SK-N-MC (cell line): ENCODE measurements around the gene TSTD2.

ENCODE experiments used
- DNase-seq: peaks from one replicate; pipeline ENCODE4 v3.0.0-alpha.2; 2011; ENCODE audit warnings: low read depth, low spot score
- H3K27ac ChIP-seq: fragments of 200-600 bp; sonication (generic); 2 replicates; pipeline ENCODE4 v1.5.1; 2016; ENCODE audit warnings: mixed run types
- H3K36me3 ChIP-seq: fragments of 200-600 bp; sonication (generic); 2 replicates; pipeline ENCODE4 v1.6.1; 2017; ENCODE audit warnings: antibody characterized with exemption, low read length, mixed read lengths; ENCODE audit not compliant: insufficient read depth
- H3K4me3 ChIP-seq: fragments of 200-600 bp; sonication (generic); 2 replicates; pipeline ENCODE4 v1.5.1; 2016
- H3K9ac ChIP-seq: fragments of 200-600 bp; sonication (generic); 2 replicates; pipeline ENCODE4 v1.8.0; 2017; ENCODE audit warnings: mixed run types, mixed read lengths; ENCODE audit not compliant: insufficient read length
- H3K9me3 ChIP-seq: fragments of 200-600 bp; sonication (generic); 2 replicates; pipeline ENCODE4 v1.6.1; 2017; ENCODE audit warnings: low read depth, mild to moderate bottlenecking, antibody characterized with exemption, low read length, moderate library complexity, mixed read lengths
- EZH2 ChIP-seq: fragments of 200-600 bp; sonication (generic); IDR thresholded peaks from one replicate; pipeline ENCODE4 v1.6.1; 2017; ENCODE audit warnings: antibody characterized with exemption
- FOXP2 ChIP-seq: optimal IDR thresholded peaks from 2 replicates; pipeline ENCODE3; 2011; ENCODE audit warnings: mild to moderate bottlenecking, moderate library complexity; ENCODE audit not compliant: insufficient read depth; ENCODE audit errors: extremely low read length, control extremely low read depth
- POLR2AphosphoS5 ChIP-seq: IDR thresholded peaks from 2 replicates; pipeline ENCODE4 v1.6.1; 2012; ENCODE audit warnings: mild to moderate bottlenecking, low read depth, low read length, borderline replicate concordance

TSTD2 gene

DNA sequence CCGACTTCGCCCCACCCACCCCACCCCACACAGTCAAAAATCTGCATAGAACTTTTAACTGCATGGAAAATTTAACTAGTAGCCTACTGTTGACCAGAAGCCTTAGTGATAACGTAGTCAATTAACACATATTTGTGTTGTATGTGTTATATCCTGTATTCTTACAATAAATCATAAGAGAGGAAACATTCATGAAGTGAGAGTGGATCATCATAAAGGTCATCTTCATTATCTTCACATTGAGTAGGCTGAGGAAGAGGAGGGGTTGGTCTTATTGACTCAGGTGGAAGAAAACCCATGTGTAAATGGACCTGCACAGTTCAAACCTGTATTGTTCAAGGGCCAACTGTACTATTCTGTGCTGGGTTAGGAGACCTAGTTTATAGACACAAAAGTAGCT, 32.6 kb upstream of the TSTD2 start:
- Histone ChIP-seq H3K9ac (no peak overlapping the region), H3K4me3 (no peak overlapping the region), H3K36me3 (peaks cover 97% of the 10 kb centered on the region), H3K9me3 (no peaks in the 10 kb centered on the region), H3K27ac (no peak overlapping the region)
- no peak for DNase-seq
- TF ChIP-seq FOXP2 (no peak), POLR2AphosphoS5 (no peak), EZH2 (no peak)

DNA sequence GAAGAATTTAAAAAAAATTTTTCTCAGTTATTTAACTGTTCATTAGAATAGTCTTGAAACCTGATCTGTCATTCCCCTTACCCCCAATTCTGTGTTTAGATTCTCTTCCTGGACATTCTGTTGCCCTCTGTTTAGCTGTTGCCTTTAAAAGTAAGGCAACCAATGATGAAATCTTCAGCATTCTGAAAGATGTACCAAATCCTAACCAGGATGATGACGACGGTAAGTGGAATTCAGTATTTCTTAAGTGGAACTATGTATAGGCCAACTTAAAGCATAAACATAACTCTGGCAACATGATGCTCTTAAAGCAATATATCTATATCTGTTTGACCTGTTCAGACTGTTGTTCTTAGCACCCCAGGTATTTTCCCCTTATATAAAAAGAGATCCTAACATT, 27.7 kb upstream of the TSTD2 start:
- no peak for DNase-seq
- peaks cover 96% of the 10 kb centered on the region for H3K36me3 ChIP-seq
- TF ChIP-seq POLR2AphosphoS5 (no peak), EZH2 (no peak), FOXP2 (no peak)
- no peak overlapping the region for H3K4me3 ChIP-seq
- no peak overlapping the region for H3K9ac ChIP-seq
- no peak overlapping the region for H3K27ac ChIP-seq
- H3K9me3 ChIP-seq, result no peaks in the 10 kb centered on the region

DNA sequence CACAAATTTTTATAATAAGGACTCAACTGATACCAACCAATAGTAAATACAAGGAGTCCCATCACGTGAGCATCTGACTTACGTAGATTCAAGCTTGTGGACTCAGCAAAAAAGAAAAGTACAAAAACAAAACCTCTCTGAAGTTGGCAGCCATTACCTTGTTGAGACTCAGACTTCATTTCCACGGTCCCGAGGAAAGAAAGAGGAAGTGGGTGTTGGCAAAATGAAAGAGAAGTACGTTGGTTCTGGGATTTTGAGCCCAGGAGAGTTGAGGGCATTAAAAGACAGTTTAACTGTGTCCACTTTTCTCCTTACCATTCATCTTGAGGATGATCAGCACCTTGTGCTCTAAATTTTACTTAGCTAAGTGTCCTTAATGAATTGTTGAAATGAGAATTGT, 27.2 kb upstream of the TSTD2 start:
- no peak overlapping the region for H3K27ac ChIP-seq
- H3K9me3 ChIP-seq, result no peaks in the 10 kb centered on the region
- no peak overlapping the region for H3K4me3 ChIP-seq
- H3K36me3 ChIP-seq, result peaks cover 97% of the 10 kb centered on the region
- DNase-seq, result no peak
- TF ChIP-seq EZH2, result no peak
- TF ChIP-seq POLR2AphosphoS5, result no peak
- TF ChIP-seq FOXP2, result no peak
- H3K9ac ChIP-seq, result no peak overlapping the region

DNA sequence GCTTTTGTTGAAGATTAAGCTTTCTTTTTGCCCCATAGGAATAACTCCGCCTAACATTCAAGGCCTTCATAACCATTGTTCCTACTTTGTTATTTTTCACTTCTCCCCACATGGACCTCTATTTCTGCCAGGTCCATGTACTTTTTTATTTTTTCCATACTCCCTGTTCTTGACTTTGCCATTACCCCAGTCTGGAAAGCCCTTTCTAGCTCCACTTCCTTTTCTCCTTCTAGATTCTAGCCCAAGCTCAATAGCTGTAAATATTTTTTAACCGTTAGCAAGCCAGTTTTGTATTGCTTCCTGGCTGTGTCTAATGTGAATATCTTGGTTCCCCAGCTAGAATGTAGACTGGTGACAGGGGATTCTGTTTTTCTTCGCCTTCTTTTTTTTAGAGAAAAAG, 26.6 kb upstream of the TSTD2 start:
- no peak for DNase-seq
- TF ChIP-seq POLR2AphosphoS5 (no peak), EZH2 (no peak), FOXP2 (no peak)
- no peak overlapping the region for H3K4me3 ChIP-seq
- peaks cover 97% of the 10 kb centered on the region for H3K36me3 ChIP-seq
- H3K27ac ChIP-seq, result no peak overlapping the region
- no peaks in the 10 kb centered on the region for H3K9me3 ChIP-seq
- no peak overlapping the region for H3K9ac ChIP-seq

- no peak overlapping the region for H3K4me3 ChIP-seq
- no peak overlapping the region for H3K27ac ChIP-seq
- TF ChIP-seq POLR2AphosphoS5, result no peak
- TF ChIP-seq EZH2, result no peak
- TF ChIP-seq FOXP2, result no peak
- no peak for DNase-seq
- peaks cover 97% of the 10 kb centered on the region for H3K36me3 ChIP-seq
- no peaks in the 10 kb centered on the region for H3K9me3 ChIP-seq
- H3K9ac ChIP-seq, result no peak overlapping the region
Measured at GRCh38 chr9:97658707-97659106, 25.5 kb upstream of the TSTD2 start.

- H3K36me3 ChIP-seq, result peaks cover 94% of the 10 kb centered on the region
- H3K9me3 ChIP-seq, result no peaks in the 10 kb centered on the region
- H3K27ac ChIP-seq, result no peak overlapping the region
- H3K9ac ChIP-seq, result no peak overlapping the region
- no peak overlapping the region for H3K4me3 ChIP-seq
- no peak for DNase-seq
- no peak for TF ChIP-seq POLR2AphosphoS5
- TF ChIP-seq FOXP2, result no peak
- TF ChIP-seq EZH2, result no peak
Measured at GRCh38 chr9:97651646-97652045, 18.5 kb upstream of the TSTD2 start.

DNA sequence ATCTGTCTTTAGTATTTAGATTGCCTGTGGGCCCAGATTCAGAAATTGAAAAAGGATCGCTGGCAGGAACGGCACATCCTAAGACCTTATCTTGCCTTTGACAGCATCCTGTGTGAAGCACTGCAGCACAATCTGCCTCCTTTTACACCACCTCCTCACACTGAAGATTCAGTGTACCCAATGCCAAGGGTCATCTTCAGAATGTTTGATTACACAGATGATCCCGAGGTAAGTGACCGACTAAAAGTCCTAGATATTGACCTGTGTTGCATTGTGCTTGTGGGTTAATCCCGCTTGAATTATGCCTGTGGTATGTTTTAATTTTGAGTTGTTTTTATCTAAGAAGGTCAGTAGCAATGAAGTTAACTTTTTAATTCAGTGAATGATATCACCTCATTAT, 14.8 kb upstream of the TSTD2 start:
- Histone ChIP-seq H3K9ac (no peak overlapping the region), H3K27ac (no peak overlapping the region), H3K36me3 (peaks cover 90% of the 10 kb centered on the region), H3K9me3 (no peaks in the 10 kb centered on the region), H3K4me3 (no peak overlapping the region)
- DNase-seq, result no peak
- TF ChIP-seq EZH2 (no peak), FOXP2 (no peak), POLR2AphosphoS5 (no peak)

DNA sequence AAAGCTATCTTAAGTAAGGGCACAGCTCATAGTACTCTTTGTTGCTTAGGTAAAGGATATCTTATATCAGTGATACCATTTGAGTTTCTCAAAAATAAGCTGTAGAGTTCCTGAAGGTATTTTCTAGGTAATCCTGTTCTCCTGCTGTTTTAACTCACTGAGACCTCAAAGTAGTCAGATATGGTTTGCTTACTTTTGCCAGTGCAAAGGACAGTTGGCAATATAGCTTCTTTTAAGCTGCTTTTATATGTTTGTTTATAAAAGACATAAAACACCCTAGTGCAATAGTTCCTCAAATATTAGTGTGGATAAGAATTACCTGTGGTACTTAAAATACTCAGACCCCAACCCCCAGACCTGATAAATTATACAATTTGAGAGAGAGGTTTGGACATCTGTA, 12.6 kb upstream of the TSTD2 start:
- TF ChIP-seq POLR2AphosphoS5, result no peak
- TF ChIP-seq EZH2, result no peak
- TF ChIP-seq FOXP2, result no peak
- no peak overlapping the region for H3K27ac ChIP-seq
- no peak overlapping the region for H3K4me3 ChIP-seq
- no peak for DNase-seq
- no peaks in the 10 kb centered on the region for H3K9me3 ChIP-seq
- H3K9ac ChIP-seq, result no peak overlapping the region
- peaks cover 92% of the 10 kb centered on the region for H3K36me3 ChIP-seq

DNA sequence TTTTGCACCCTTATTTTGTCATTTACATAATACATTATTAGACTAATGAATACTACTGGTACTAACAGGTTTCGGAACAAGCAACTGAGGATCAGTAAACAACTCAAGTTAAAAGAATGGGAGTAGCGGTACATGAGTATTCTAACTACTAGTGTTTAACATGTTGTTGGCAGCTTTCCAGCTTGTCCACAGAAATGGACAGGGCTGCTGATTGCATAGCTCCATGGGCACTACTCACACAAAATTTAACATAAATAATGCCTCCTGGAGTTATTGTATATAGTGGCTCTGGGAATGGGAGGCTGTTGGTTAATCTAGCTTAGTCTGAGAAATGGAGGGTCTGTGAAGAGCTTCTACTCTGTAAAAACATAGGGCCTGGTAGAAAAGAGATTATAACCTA, 7.2 kb upstream of the TSTD2 start:
- Histone ChIP-seq H3K4me3 (no peak overlapping the region), H3K27ac (no peak overlapping the region), H3K9ac (no peak overlapping the region), H3K36me3 (peaks cover 52% of the 10 kb centered on the region), H3K9me3 (no peaks in the 10 kb centered on the region)
- DNase-seq, result no peak
- TF ChIP-seq POLR2AphosphoS5 (no peak), EZH2 (no peak), FOXP2 (no peak)

DNA sequence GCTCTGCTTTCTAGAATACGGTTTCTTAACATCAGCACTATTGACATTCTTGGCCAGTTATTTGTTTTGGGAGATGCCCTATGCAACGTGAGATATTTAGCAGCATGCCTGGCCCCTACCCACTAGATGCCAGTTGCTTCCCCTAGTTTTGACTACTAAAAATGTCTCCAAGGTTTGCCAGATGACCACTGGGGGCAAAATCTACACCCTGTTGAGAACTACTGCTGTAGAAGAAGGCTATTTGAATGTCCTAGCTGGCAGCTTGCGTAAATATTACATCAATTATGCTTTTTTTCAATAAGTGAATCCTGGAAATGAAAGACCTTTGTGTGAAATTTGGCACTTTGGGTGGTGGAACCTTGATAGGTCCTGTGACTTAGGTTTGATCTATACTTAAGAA, 5.5 kb upstream of the TSTD2 start:
- no peak for DNase-seq
- no peaks in the 10 kb centered on the region for H3K9me3 ChIP-seq
- peaks cover 36% of the 10 kb centered on the region for H3K36me3 ChIP-seq

More for the DNA sequence above, 5.5 kb upstream of the TSTD2 start:
- H3K27ac ChIP-seq, result no peak overlapping the region
- no peak overlapping the region for H3K9ac ChIP-seq
- H3K4me3 ChIP-seq, result no peak overlapping the region
- TF ChIP-seq FOXP2 (no peak), EZH2 (no peak), POLR2AphosphoS5 (no peak)
